ENCODE results near the gene EEA1.
"Not testable (repeated sequence)": the region's sequence is repeated elsewhere in the genome, so short reads cannot be mapped to it uniquely, and the experiment has no call there.

Gene EEA1

DNA sequence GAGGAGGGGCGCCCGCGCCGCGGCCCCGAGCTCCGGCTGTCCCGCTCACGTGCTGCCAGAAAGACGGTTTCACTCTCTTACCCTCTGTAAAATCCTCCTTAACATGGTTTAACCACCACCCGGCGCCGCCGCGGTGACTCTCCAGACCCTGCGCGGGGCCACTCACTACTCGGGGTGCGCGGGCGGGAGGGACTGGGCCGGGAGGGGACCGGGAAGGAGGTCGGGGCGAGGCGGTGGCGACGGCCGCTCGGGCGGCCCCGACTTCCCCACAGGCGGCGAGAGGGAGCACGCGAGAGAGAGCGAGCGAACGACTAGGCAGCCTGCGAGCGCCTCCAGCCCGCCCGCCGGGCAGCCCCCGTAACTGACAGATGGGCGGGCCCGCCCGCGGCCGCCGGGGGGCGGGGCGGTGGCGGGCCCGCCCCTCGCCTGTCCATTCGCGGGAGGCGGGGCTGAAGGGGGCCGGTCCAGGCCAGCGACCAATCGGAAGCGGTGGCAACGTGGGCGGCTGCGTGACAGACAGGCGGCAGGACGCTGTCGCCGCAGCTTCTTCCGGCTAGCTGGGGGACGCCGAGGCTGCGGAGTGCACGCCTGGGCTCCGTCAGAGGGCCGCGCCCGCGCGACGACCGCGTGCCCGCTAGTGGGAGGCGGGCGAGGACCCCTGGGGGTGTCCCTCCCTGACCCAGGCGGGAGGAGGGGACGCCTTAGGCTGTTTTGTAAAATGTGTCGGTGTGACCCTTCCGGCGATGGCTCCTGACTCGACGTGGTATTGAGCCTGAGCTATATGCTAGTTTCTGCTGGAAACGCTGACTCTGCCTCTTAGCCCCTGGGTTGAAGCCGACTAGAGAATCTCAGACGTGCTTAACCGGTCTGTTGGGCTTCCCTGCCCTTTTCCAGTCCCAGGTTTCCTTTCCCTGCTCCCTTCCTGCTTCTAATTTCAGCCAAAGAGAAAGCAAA is at the start of gene EEA1:
Gene EEA1 (minus strand): TSS at position 334 of the 954 bp plus-strand sequence. CDS start 229 bp downstream, at position 105.
- DNase-seq = peak; percentile 87

DNA sequence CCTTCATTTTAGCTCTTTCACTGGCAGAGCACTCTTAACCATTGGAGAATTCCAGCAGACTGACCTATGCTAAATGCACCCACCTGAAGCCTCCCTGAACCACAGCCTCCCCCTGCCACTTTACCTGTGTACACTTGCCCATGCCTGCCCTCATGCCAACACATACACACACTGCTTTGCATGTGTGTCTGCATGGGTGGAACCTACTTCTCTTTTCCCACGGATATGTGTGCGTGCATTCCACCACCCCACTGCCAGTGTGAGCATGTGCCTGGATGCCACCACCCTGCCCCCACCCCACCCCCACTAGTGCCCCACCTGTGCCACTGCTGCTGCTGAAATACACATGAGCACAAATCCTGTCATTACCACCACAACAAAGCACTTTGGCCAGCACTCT is 49.5 kb upstream of the EEA1 start:
- no peak for DNase-seq

DNA sequence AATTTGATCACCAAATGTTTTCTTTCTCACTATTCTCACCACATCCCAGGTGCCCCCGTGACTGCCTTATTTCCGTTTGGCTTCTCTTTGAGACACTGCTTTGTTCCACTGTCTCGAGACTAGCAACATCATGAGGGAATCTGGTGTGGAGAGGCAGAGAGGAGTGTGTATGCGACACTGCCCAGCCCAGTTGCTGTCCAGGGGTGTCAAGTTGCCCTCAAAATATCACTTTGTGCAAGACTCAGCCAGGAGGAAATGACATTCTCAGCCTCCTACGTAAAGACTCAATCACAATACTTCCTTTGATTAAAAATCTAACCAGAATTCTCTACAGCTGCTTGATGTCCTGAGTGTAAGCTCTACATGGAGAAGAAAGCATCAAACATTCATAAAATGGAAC is 48.2 kb upstream of the EEA1 start:
- no peak for DNase-seq

DNA sequence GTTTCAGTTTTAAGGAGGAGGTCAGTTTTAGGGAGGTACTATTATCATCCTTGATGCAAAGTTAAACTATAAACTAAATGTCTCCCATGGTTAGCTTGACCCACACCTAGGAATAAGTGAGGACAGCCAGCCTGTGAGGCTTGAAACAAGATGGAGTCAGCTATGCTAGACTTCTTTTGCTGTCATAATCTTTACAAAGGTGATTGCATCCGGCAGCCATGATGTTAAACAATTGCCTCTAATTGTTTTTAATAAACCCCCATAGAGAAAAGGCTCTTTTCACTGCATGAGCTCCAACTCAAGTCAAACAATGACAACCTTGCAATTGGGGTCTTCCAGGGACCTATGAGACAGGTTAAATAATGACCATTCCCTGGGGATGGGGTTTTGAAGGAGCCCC is 45.7 kb upstream of the EEA1 start:
- no peak for DNase-seq

DNA sequence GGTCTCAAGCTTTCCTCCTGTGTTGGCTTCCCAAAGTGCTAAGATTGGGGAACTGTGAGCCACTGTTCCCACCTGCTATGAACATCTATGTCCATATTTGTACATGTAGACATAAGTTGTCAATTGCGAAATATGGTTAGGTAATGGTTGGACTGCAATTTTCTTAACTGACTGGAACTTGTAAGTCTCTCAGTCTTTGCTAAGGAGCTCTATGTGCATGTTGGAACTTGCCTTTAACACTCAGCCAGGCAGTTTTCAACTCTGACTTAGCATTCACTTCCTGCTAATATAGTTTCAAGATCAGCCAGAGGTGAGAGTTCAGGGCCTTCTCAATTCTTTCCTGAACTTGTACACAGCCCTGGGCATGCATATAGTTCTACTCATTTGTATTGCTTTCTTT is 44.5 kb upstream of the EEA1 start:
- DNase-seq = peak; percentile 91

DNA sequence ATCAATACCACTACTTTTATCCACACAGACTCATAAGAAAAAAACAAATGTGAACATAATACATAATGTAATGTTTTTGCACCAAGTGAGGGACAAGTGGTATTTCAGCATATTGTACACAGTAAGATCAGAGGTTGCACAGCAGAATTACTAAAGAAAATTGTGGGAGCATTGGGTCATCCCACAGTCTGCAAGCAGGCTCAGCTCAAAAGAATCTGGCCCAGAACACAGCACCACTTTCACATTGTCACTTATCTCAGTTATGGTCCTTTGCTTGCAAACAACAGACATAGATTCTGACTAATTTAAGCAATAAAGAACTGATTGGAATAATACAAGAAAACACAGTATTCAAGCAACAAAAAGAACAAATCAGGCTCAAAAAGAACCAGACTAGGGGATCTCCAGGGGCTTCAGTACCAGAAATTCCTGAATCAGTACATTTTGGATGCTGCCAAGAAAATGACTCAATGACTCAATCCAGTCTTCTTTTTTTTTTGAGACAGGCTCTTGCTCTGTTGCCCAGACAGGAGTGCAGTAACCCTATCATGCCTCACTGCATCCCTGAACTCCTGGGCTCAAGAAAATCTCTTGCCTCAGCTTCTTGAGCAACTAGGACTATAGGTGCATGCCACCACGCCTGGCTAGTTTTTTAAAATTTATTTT is 42.9 kb upstream of the EEA1 start:
- no peak for DNase-seq

DNA sequence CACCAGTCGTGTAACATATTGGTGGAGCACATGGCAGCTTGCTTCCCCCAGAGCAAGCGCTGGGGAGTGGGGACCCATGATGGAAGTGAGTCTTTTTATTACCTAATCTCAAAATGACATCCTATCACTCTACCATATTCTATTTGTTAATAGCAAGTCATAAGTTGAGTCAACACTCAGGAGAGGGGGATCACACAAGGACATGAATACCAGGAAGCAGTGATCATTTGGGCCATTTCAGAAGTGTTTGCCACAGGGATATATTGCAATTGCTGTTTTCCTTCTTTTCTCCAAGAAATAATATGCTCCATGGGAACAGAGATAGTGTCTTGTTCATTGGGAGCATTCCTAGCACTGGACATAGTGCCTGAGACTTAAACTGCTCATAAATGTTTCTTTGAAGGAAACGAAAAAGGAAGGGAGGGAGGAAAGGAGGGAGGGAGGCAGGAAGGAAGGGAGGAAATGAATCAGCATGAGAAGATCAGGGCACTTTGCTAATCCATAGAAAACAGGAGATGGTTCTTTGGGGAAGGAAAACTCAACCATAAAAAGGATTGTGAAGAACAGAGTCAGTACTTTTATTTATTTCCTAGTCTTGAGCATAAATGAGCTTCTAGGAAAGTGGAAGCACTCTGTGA is 39.2 kb upstream of the EEA1 start:
- DNase-seq = no peak

DNA sequence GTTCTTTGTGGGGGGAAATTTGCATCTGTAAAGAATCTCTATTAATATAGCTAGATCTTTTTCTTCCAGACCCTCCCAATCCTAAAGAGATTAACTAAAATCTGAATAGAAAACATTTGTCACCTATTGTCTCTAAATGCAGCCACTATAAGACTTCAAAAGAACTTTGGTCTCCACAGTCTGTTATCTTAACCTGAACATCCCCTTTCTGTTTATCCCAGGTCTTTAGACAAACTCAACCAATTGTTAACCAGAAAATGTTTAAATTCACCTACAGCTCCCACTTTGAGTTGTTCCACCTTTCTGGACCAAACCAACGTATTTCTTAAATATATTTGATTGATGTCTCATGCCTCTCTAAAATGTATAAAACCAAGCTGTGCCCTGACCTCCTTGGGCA is 35.3 kb upstream of the EEA1 start:
- DNase-seq = not testable (repeated sequence)

DNA sequence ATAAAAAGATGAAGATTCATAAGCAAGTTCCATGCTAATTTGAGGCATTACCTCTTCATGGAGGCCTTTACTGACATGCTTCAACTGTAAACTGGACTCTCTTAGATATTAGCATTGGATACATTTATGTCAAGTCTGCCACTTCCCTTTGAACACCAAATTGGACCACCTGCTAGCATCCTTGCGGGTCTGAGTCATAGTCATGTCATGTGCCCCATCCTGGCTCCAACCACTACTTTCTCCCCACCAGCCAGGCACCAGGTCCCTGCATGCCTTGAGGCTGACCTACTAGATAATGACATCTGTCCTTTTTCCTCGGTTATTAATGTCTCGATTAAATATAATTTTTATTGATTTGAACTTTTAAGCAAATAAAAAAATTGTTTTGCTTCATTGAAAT is 32.9 kb upstream of the EEA1 start:
- DNase-seq = no peak

DNA sequence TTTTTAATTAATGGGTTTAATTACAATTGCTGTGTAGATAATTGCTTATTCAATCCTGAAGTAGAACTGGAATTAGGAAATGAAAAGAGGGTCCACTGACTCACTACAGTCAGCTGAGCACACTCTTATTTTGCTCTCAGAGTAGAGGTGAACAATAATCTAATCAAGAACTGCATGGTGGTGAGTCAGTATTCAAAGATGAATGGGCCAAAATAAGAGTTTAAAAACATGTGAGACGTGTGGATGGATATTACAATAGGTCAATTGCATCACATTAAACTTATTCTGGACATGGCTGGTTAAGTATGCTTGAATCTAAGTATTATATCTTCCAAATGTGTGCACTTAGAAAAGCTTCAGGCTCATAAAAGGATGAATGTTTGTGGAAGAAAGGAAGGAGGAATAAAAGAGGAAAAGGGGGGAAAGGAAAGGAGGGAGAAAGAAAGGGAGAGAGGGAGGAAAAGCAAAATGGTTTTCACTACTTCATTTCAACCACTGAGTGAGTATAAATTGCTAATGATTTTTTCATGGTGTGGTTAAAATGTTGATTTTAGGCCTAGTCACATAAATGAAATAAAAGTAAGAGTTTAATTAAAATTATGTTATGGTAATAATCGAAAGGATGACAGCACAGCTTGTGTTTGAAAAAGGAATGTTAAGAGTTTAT is 27.0 kb upstream of the EEA1 start:
- DNase-seq = no peak

DNA sequence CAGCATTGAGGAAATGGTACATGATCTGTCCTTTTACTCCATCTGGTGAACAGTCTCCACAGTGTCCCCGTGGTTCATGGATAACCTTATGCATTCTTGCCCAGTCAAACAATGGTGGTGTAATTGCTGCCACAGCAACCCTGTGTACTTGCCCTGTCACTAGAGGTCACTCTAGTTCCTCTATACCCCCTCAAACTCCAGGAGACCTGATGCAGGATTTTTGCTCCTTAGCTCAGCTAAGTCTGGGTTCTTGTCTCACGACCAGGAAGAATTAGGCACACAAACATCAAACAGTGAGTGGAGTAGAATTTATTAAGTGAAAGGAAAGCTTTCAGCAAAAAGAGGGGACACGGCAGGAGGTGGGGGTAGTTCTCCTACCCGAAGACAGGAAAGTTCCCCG is 24.7 kb upstream of the EEA1 start:
- no peak for DNase-seq

DNA sequence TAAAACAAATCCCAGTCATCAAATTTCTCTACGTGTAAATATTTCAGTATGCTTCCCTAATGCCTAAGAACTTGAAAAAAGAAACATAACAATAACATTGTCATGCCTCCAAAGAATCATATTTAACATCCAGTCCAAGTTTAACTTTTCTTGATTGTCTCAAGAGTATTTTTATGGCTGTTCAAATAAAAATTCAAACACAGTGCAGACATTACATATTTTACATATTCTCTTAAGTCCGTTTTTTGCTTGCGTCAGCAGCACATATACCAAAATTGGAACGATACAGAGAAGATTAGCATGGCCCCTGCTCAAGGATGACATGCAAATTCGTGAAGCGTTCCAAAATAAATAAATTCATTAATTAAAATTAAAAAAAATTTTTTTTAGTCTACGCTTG is 23.3 kb upstream of the EEA1 start:
- DNase-seq = no peak

DNA sequence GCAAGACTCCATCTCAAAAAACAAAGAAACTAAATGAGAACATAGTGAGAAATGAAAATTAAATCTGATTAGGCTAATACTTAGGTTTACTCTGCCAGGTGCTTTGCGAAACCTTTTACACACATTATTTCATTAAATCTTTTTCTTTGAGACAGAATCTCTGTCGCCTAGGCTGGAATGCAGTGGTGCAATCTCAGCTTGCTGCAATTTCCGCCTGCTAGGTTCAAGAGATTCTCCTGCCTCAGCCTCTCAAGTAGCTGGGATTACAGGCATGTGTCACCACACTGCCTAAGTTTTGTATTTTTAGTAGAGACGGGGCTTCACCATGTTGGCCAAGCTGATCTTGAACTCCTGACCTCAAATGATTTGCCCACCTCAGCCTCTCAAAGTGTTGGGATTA is 21.9 kb upstream of the EEA1 start:
- no peak for DNase-seq

DNA sequence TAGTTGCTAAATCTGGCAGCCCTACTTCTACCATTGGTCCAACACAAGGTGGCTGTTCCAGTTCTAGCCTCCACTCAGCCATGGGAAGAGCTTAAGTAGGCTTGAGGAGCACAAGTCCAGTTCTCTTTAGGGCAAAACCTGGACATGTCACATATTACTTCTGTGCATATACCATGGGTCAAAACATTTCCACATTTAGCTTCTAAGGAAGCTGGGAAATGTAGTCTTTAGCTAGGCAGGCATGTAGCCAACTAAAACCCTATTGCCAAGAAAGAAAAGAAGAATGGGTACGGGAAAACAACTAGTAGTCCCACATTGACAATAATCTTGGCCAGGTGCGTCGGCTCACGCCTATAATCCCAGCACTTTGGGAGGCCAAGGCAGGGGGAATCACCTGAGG is 20.9 kb upstream of the EEA1 start:
- no peak for DNase-seq

DNA sequence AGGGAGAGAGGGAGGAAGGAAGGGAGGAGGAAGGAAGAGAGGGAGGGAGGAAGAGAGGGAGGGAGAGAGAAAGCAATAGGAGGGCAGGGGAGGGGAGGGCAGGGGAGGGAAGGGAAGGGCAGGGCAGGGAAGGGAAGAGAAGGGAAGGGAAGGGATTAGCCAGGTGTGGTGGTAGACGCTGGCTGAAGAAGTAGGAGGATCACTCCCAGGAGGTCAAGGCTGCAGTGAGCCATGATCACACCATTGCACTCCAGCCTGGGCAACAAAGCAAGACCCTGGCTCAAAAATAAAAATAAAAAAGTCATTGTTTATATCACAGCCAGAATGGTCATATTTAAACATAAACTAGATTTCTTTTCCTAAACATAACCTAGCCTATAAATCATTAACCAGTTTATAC is 20.4 kb upstream of the EEA1 start:
- no peak for DNase-seq

DNA sequence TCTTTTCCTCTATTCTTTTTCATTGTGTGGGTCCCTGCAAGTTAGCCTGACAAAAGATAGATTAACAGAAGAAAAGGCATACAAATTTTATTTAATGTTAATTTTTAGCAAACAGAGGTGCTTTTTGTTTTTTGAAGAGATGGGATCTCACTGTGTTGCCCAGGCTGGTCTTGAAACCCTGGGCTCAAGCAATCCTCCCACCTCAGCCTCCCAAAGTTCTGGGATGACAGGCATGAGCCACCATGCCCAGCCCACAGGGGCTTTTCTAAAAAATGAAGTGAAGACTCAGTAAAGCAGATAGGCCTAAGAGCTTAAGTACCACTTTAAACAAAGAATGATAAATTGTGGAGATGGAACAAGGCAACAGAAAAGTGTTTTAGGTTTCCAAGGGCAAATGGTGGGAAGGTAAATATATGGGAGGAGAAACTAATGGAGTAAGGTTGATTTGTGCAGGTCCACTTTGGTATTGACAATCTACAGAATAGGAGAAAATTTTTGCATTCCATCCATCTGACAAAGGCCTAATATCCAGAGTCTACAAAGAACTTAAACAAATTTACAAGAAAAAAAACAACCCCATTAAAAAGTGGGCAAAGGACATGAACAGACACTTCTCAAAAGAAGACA is 18.6 kb upstream of the EEA1 start:
- DNase-seq = no peak

DNA sequence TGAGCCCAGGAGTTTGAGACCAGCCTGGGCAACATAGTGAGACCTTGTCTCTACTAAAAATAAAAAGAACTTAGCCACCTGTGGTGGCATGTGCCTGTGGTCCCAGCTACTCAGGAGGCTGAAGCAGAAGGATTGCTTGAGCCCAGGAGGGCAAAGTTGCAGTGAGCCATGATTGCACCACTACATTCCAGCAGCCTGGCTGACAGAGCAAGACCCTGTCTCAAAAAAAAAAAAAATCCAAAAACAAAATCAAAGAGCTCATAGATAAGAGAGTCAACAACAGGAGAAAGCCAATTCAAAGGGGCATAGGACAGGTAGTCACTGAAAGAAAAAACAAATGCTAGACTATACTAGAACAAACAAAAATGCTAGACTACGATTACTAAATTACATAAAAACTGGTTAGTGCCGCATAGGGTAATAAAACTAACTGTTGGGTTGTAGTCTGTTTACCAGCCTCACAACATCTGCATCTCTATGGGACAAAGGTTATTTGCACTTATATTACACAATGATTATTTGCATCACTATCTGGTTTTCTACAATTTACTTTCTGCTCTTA is 16.6 kb upstream of the EEA1 start:
- no peak for DNase-seq

DNA sequence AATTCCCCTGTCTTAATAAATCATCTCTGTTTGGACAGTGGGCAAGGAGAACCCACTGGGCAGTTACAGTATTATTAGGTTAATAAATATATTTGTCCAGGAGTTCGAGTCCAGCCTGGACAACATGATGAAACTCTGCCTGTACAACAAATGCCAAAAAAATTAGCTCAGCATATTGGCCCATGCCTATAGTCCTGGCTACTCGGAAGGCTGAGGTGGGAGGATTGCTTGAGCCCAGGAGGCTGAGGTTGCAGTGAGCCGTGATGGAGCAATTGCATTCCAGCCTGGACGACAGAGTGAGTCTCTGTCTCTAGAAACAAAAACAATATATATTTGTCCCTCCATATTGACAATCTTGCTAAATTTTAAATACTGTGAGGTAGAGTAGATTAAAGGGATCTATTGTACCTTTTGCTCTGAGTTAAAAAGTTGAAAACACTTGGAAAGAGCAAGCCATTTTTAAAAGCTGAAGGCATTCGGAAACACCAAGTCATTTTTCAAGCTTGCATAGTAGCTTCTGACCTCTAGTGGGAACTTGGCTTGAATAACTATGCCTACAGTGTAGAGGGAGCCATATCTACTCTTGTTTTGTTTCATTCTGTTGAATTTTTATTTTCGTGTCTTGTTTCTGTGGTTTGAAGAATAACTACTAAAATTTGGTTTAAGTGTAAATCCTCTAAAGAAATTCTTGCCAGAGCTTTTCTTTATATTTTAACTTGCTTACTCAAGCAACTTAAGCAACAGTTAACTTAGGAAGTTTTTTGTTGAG is 14.6 kb upstream of the EEA1 start:
- no peak for DNase-seq

DNA sequence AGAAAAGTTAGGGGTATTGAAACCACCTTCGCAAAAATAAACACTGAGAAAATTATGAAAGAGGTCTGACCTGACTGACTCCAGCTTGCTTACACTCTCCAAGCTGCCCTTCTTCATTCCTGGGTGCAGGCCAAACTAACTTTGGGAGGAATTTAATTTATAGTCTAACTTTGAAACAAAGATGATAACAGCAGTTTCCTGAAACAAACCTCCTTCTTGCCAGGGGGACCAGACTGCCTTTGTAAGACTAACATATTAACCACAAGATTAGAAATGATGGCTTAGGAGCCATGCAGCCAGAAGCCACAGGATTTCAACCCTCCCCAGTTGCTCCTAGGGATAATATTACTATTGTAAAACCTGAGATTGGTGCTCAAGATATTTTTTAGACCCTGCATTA is 13.8 kb upstream of the EEA1 start:
- DNase-seq = no peak

DNA sequence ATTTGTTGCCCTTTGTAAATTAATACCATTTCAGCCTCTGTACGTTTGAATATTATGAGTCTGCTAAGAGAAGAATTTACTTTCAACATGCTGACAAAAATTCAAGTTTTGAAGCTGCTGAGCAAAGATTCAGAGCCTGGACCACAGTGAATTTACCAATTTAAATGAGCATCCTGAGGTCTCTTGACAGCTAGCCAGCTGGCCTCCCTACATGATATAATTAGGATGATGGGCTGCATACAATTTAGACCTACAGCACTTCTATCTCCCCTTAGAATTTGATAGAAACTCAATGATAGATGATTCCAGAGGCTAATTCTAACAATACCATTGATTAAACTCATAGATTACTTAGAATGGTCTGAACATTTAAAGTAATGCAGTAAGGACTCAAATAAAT is 10.0 kb upstream of the EEA1 start:
- DNase-seq = no peak

DNA sequence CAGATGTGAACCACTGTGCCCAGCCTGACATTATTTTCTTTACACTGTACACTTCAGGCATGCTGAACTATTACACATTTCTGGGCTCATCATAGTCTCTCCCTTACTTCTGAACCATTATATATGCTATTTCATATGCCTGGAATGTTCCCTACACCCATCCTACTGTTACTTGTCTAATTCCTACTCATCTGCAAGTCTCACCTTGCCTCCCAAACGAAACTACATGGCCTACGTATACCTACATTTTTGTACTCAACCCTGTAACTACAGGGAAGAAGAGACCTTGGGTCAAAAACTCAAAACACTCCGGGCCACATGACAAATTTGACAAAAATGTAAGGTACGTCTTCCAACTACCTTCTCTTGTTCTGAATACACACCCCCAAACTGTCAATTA is 9.5 kb upstream of the EEA1 start:
- no peak for DNase-seq

DNA sequence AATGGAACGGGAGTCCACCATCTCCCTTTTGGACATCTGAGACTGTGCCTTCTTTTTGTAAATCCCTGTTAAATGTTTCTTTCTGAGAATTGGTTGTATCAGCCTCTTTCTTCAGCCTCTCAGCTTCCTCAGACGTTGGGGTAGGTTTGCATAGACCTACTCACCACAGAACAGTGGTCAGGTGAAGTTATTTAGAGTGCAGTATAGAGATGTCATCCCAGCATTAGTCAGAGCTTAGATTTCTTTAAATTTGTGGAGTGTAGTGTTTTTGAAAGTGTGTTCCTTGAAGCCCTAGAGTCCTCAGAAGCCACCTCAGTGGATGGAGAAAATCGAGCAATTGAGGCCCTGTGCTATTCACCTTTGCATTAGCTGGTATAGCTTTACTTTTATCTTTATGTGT is 8.9 kb upstream of the EEA1 start:
- DNase-seq = no peak

Measured in SIG-M5 (cell line).